HAP-1 (cell line): Measurements from ENCODE around the gene GLIS2.

ENCODE experiments used
- DNase-seq, 2 experiments: peaks; one replicate each; pipeline ENCODE4 v3.0.0-alpha.2; 2016 to 2020; ENCODE audit warnings: low spot score in 2 of 2
- H3K27me3 ChIP-seq: fragments of 250-450 bp; sonication (Bioruptor Pico); 2 replicates; pipeline ENCODE4 v1.5.1; 2020; ENCODE audit warnings: low read depth, mild to moderate bottlenecking, moderate library complexity
- H3K36me3 ChIP-seq: fragments of 250-450 bp; sonication (Bioruptor Pico); replicated peaks from 2 replicates; pipeline ENCODE4 v1.5.1; 2020; ENCODE audit warnings: mild to moderate bottlenecking
- H3K4me1 ChIP-seq: fragments of 250-450 bp; sonication (Bioruptor Pico); 2 replicates; pipeline ENCODE4 v1.5.1; 2020; ENCODE audit warnings: mild to moderate bottlenecking
- H3K4me3 ChIP-seq: fragments of 250-450 bp; sonication (Bioruptor Pico); 2 replicates; pipeline ENCODE4 v1.5.1; 2020; ENCODE audit warnings: mild to moderate bottlenecking, moderate library complexity
- H3K9me3 ChIP-seq: fragments of 250-450 bp; sonication (Bioruptor Pico); 2 replicates; pipeline ENCODE4 v1.5.1; 2020; ENCODE audit warnings: mild to moderate bottlenecking, moderate library complexity
- in situ Hi-C: fragments of 300-500 bp; cut with MboI; formaldehyde crosslinking; loops from 3 replicates; pipeline ENCODE4 v1.14.3; 2020; ENCODE audit warnings: low sequenced_read_pairs, inconsistent platforms, mixed read lengths

The GLIS2 gene

DNA sequence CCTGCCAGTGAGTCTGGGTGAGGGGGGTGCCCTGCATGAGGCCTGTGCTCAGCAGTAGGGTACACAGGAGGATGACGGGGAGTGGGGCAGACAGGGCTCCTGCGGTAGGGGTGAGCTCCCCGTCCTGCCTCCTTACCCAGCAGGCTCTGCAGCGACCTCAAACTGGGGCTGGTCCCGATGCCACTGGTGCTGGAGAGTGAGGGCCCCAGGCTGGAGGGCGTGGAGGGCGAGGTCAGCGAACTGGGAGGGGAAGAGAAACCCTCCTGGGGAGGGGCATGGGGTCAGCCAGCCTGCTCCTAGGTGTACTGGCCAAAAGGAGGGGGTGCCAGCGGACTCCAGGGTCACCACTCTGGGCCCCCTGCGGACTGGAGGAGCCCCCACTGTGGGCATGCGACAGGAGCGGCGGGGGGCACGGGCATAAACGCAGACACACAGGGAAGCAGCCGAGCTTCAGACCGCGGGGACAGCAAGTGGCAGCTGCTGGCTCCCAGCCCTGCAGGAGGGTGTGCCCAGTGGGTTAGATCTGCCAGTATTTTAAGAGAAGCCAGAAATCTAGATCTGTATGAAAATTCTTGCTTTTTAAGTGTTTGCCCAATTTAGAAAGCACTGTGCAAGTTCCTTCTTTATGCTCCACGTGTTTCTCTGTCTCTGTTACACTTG lies 46.7 kb downstream of the GLIS2 start:
- in situ Hi-C loops = no loop called here
- H3K36me3 ChIP-seq = peaks cover 2% of the 10 kb centered on the region
- H3K27me3 ChIP-seq = no peaks in the 10 kb centered on the region
- no peaks in the 10 kb centered on the region for H3K9me3 ChIP-seq
- no peak for DNase-seq
- H3K4me3 ChIP-seq = no peak overlapping the region
- no peaks in the 10 kb centered on the region for H3K4me1 ChIP-seq

- in situ Hi-C loops = no loop called here
- Histone ChIP-seq H3K36me3 (peaks cover 2% of the 10 kb centered on the region), H3K27me3 (no peaks in the 10 kb centered on the region), H3K4me3 (no peak overlapping the region), H3K4me1 (no peaks in the 10 kb centered on the region), H3K9me3 (no peaks in the 10 kb centered on the region)
- DNase-seq = no peak
These were observed 48.5 kb downstream of the GLIS2 start for GRCh38 chr16:4364196-4365013.

DNA sequence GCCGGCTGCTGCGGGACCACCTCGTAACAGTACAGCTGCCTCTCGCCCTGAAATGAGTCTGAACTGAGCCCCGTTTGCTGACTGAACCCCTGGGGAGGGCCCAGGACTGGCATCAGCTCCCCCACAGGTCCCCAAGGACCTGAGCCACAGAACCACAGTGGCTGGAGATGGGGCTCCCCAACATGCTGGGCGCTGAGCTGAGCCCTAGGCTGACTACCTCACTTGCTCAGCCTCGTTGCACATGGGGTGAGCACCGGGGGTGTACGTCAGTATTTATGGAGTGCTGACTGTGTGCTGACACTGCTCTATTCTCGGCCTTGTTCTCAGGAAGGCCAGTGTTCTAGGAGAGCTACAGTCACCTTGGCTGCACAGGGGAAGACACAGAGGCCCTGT lies 49.1 kb downstream of the GLIS2 start:
- H3K27me3 ChIP-seq = no peaks in the 10 kb centered on the region

GRCh38 chr16:4365615-4366014 lies 49.7 kb downstream of the GLIS2 start:
- Histone ChIP-seq H3K4me1 (no peaks in the 10 kb centered on the region), H3K27me3 (no peaks in the 10 kb centered on the region), H3K36me3 (peaks cover 2% of the 10 kb centered on the region), H3K9me3 (no peaks in the 10 kb centered on the region), H3K4me3 (no peak overlapping the region)
- in situ Hi-C loops = no loop called here
- DNase-seq = no peak

More for the DNA sequence above, 49.1 kb downstream of the GLIS2 start:
- peaks cover 2% of the 10 kb centered on the region for H3K36me3 ChIP-seq
- H3K9me3 ChIP-seq = no peaks in the 10 kb centered on the region
- H3K4me3 ChIP-seq = no peak overlapping the region
- no peaks in the 10 kb centered on the region for H3K4me1 ChIP-seq
- DNase-seq = no peak
- in situ Hi-C loops = no loop called here

GRCh38 chr16:4366016-4366415 lies 50.1 kb downstream of the GLIS2 start:
- H3K4me3 ChIP-seq = no peak overlapping the region
- peaks cover 2% of the 10 kb centered on the region for H3K36me3 ChIP-seq
- H3K4me1 ChIP-seq = no peaks in the 10 kb centered on the region
- H3K27me3 ChIP-seq = no peaks in the 10 kb centered on the region
- no peaks in the 10 kb centered on the region for H3K9me3 ChIP-seq
- no peak for DNase-seq
- in situ Hi-C loops = no loop called here

DNA sequence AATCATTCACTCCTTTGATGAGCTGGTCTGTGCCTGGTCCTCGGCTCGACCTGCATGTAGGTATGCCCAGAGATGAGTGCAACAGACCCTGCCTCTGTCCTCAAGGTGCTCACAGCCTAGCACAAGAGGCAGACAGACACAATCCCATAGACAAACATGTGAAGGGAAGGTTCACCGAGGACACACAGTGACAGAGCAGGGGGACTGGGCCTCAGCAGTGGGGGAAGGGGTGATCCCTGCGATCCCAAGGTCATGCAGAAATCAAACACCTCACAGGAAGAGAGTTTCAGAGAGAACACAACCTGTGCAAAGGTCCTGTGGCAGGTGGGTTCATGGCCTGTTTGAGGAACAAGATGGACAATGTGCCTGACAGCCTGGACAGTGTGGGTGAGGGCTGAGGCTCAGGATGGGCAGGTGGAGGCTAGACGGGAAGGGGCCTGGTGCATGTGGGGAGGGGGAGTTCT lies 51.6 kb downstream of the GLIS2 start:
- in situ Hi-C loops = no loop called here
- H3K36me3 ChIP-seq = peaks cover 2% of the 10 kb centered on the region
- DNase-seq = no peak
- no peaks in the 10 kb centered on the region for H3K4me1 ChIP-seq
- no peak overlapping the region for H3K4me3 ChIP-seq
- no peaks in the 10 kb centered on the region for H3K27me3 ChIP-seq
- no peaks in the 10 kb centered on the region for H3K9me3 ChIP-seq

DNA sequence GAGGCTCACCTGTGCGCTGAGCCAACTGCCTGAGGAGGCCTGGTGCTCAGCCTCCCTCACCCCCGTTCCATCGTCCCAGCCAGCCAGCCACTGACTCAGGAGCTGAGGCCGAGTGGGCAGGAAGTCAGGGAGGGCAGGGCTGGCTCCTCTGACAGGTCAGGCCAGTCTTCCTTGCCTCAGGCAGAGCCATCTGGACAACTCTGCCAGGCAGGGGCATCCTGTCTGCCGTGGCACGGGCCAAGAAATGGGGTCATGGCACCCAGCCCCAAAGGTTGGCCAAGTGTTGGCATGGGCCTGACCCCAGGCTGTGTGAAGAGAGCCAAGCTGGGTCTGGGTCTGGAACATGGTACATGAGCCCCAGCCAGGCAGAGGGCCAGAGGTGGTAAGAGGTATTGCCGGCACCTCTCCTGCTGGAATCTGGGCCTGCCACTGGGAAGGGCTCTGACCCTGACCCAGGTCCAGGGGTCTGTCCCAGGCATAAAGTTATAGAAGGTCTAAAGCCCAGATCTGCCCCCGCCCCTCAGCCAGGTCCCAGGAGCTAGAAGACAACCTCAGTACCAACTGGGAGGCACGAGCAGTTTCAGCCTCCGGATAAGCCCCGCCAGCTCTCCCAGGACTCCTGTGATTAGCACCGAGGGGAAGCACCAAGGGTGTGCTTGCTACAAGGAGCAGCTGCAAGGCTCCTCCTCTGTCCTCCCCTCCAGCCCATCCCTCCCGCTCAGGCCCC lies 53.3 kb downstream of the GLIS2 start:
- in situ Hi-C loops = no loop called here
- no peak for DNase-seq
- Histone ChIP-seq H3K9me3 (no peaks in the 10 kb centered on the region), H3K4me1 (no peaks in the 10 kb centered on the region), H3K36me3 (peaks cover 2% of the 10 kb centered on the region; the same call in 1 of the 2 replicates), H3K4me3 (no peak overlapping the region), H3K27me3 (no peaks in the 10 kb centered on the region)

DNA sequence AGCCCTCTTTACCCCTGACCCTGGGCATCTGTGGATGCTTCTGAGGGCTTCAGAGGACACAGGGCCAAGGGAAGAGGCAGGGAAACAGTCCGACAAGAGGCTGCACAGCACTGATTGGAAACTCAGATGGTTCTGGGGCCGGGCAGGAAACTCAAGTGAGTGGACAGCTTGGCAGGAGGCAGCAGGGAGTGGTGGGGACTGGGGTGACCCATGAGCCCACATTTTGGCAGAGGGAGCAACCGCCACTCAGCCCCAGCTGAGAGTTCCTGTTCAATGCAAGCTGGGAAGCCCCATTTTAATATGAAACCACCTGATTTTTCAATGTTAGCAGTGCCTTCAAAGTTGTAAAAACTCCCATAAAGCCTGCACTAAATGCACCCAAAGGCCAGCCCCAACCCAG lies 54.3 kb downstream of the GLIS2 start:
- in situ Hi-C loops = no loop called here
- H3K4me3 ChIP-seq = no peak overlapping the region
- 0 out of 2 replicates have a peak, but pooled peaks cover 1% of the 10 kb centered on the region for H3K36me3 ChIP-seq
- no peaks in the 10 kb centered on the region for H3K9me3 ChIP-seq
- no peaks in the 10 kb centered on the region for H3K27me3 ChIP-seq
- no peaks in the 10 kb centered on the region for H3K4me1 ChIP-seq
- DNase-seq = no peak

GRCh38 chr16:4370570-4371356 lies 54.9 kb downstream of the GLIS2 start:
- no peaks in the 10 kb centered on the region for H3K27me3 ChIP-seq
- H3K36me3 ChIP-seq = no peaks in the 10 kb centered on the region
- in situ Hi-C loops = no loop called here
- H3K9me3 ChIP-seq = no peaks in the 10 kb centered on the region
- no peak overlapping the region for H3K4me3 ChIP-seq
- H3K4me1 ChIP-seq = no peaks in the 10 kb centered on the region
- DNase-seq = no peak

GRCh38 chr16:4371357-4372000 lies 55.6 kb downstream of the GLIS2 start, which contains the start of gene VASN:
VASN (plus strand) TSS chr16:4371848; CDS start chr16:4380878, 9,030 bp downstream.
- no peak for DNase-seq
- in situ Hi-C loops = no loop called here
- Histone ChIP-seq H3K27me3 (no peaks in the 10 kb centered on the region), H3K4me1 (no peaks in the 10 kb centered on the region), H3K9me3 (no peaks in the 10 kb centered on the region), H3K4me3 (no peak within 1 kb of the TSS), H3K36me3 (no peaks in the 10 kb centered on the region)

GRCh38 chr16:4372001-4372577 lies 56.2 kb downstream of the GLIS2 start:
- Histone ChIP-seq H3K27me3 (no peaks in the 10 kb centered on the region), H3K4me1 (no peaks in the 10 kb centered on the region), H3K36me3 (no peaks in the 10 kb centered on the region), H3K9me3 (no peaks in the 10 kb centered on the region), H3K4me3 (no peak overlapping the region)
- DNase-seq = no peak
- in situ Hi-C loops = no loop called here

DNA sequence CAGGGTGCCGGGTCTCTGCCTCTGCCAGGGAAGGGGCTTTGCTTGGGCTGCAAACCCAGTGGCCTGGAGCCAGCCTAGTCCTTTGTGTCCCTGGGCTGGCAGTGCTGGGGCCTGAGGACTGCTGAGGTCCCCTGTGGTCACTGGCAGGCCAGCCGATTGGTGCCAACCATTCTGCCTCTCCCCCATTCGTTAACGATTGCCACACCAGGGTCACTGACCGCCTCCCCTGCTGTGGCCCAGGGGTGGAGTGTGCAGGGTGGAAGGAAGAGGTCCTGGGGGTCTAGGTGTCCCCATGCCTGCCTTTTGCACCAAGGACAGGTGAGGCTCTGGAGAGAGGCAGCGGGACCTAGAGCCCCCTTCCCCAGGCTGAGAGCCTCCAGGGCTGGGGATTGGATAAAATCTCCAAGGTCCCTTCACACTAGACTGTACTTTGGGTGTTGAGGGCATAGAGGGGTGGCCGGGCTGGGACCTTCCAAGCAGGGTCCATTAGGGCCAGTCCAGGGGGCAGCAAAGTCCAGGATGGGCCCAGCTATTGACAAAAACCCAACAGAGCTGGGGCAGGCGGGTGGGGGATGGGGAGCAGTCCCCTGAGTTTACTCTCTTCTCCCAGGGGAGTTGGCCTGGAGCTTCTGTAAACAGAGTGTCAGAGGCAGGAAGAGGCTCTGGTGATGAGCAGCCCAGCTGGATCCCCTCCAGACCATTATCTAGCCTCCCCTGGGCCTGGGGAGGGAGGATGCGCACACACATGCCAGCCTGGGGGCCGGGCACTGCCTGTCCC lies 56.9 kb downstream of the GLIS2 start:
- H3K4me1 ChIP-seq = no peaks in the 10 kb centered on the region
- no peaks in the 10 kb centered on the region for H3K27me3 ChIP-seq
- DNase-seq = no peak
- no peaks in the 10 kb centered on the region for H3K36me3 ChIP-seq
- in situ Hi-C loops = no loop called here
- H3K9me3 ChIP-seq = no peaks in the 10 kb centered on the region
- H3K4me3 ChIP-seq = no peak overlapping the region
